Body of pancreas (tissue), 4 donors: ENCODE data around the gene THADA.

Experiments
- POLR2A ChIP-seq, 3 donors: fragments of 450-650 bp; IDR thresholded peaks; one replicate each; pipeline ENCODE4 v1.6.1; 2016; ENCODE audit warnings: antibody characterized with exemption in 3 of 3, mild to moderate bottlenecking in 2 of 3
- TF ChIP-seq, protein P1 (sequence below), 7 experiments: fragments of 450-650 bp in 4 of 7; fragments of 200-600 bp in 3 of 7; sonication (generic) in 3 of 7; IDR thresholded peaks; one replicate each; pipeline ENCODE4 v1.5.1; 2016 to 2019; ENCODE audit warnings: antibody characterized with exemption in 7 of 7

DNA sequence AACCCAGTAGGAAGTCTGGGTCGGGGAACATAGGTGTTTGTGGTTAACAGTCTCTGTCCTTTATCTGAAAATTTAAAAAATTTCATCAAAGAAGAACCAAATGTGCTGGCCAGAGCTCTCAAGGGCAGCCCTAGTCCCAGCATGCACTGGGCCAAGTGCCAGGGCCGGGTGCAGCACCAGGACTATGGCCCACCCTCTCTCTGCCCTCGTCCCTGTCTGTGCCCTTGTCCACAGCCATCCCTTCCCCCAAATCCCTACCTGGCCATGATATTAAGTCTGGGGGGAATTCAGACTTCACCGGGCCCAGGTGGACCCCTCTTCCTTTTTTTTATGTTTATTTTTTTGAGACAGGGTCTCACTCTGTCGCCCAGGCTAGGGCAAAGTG lies 355.1 kb downstream of the THADA start:
- TF ChIP-seq, protein P1, sequence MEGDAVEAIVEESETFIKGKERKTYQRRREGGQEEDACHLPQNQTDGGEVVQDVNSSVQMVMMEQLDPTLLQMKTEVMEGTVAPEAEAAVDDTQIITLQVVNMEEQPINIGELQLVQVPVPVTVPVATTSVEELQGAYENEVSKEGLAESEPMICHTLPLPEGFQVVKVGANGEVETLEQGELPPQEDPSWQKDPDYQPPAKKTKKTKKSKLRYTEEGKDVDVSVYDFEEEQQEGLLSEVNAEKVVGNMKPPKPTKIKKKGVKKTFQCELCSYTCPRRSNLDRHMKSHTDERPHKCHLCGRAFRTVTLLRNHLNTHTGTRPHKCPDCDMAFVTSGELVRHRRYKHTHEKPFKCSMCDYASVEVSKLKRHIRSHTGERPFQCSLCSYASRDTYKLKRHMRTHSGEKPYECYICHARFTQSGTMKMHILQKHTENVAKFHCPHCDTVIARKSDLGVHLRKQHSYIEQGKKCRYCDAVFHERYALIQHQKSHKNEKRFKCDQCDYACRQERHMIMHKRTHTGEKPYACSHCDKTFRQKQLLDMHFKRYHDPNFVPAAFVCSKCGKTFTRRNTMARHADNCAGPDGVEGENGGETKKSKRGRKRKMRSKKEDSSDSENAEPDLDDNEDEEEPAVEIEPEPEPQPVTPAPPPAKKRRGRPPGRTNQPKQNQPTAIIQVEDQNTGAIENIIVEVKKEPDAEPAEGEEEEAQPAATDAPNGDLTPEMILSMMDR (IDR thresholded peaks at IDR 0.05): no peak
- no peak for TF ChIP-seq POLR2A (IDR thresholded peaks at IDR 0.05)
